Measurements from ENCODE around the gene SUSD2. TPM values are rescaled to one million over a fixed set of nuclear protein-coding genes. Genes with fewer than 3 reads are reported as not detected.

SUSD2 gene
- total and polyA plus RNA-seq, 9 of the 15 experiments (the other 6 are each of a cell fraction or from before 2014, with no cell fraction given): 0.01 to 0.16 (median 0.04) TPM; not detected in 4

DNA sequence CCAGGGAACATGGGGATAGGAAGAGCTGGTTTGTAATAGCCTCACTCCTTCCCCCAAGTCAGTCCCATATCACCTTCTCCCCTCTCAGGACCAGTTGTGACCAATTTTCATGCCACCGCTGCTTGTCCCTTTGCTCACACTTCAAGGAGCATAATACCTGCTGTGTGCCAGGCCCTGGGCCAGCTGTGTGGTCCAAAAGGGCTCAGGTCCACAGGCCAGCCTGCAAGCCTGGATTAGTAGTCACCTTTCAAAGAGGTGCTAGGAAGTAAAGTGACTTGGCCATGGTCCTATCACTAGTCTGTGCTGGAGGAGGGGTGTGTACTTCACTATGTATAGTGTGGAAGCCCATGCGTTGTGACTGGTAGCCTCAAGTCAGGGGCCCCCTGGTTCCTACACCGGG is 38.5 kb upstream of the SUSD2 start:
- ChIA-PET CTCF (ENCODE audit: low intra/inter-chr PET ratio) (no interaction called here), POLR2A (no interaction called here)
- no peaks in the 10 kb centered on the region for H3K9me1 ChIP-seq (ENCODE audit: control insufficient read depth, insufficient read depth, low read length)
- WGBS (ENCODE audit: insufficient coverage, low coverage, missing lambda C conversion rate): 82% methylated on average over 3 of the region's 3 CpGs
- FAIRE-seq (no peak), DNase-seq (ENCODE audit: extremely low read depth in 1 of 4, low spot score in 3 of 4) (no peak), ATAC-seq (no peak)
- H3K27me3 ChIP-seq (ENCODE audit: control insufficient read depth in 2 of 2, insufficient read depth in 2 of 2, low read length in 2 of 2): no peaks in the 10 kb centered on the region
- intact Hi-C loops (cut with micrococcal nuclease) (no loop called here), in situ Hi-C loops (cut with MboI) (no loop called here)
- H2AFZ ChIP-seq (ENCODE audit: low read depth, low read length): no peak overlapping the region
- TF ChIP-seq HDGF (IDR thresholded peaks at IDR 0.05): no peak
- TF ChIP-seq EGR1 (conservative IDR thresholded peaks at IDR 0.05): no peak
- TF ChIP-seq ARNT (IDR thresholded peaks at IDR 0.05): no peak
- no peak for TF ChIP-seq ESRRA (IDR thresholded peaks at IDR 0.05; ENCODE audit: borderline replicate concordance, low read depth)
- no peak for TF ChIP-seq ZNF212 (CRISPR knock-in tag; IDR thresholded peaks at IDR 0.05)
- peaks cover 45% of the 10 kb centered on the region; the same call in 2 of the 3 replicates for H3K36me3 ChIP-seq (ENCODE audit: control insufficient read depth, insufficient read depth, low read length)
- H4K20me1 ChIP-seq (replicated peaks; ENCODE audit: control insufficient read depth, insufficient read depth, low read length): no peaks in the 10 kb centered on the region; the same call in 1 of the 2 replicates
- H3K4me2 ChIP-seq (ENCODE audit: insufficient read depth, low read length): no peak overlapping the region
- no peak overlapping the region for H3K4me3 ChIP-seq
- H3K27ac ChIP-seq (ENCODE audit: extremely low read depth, low read depth, low read length): no peak overlapping the region
- no TSS peak for BruUV-seq (replicated peaks)
- no peaks in the 10 kb centered on the region for H3K9me3 ChIP-seq (replicated peaks; ENCODE audit: control insufficient read depth, insufficient read depth, low read depth, low read length)
- no peaks in the 10 kb centered on the region for H3K79me2 ChIP-seq (ENCODE audit: control insufficient read depth, insufficient read depth, low read length)
- H3K9ac ChIP-seq (ENCODE audit: insufficient read depth in 1 of 2, low read depth in 2 of 2, low read length in 2 of 2): no peak overlapping the region; a peak in 1 of 4 replicates
- peaks cover 9 to 18% of the 10 kb centered on the region in 2 experiments; a peak in 3 of 5 replicates for H3K4me1 ChIP-seq (replicated peaks in 1 of 2; ENCODE audit: control insufficient read depth in 2 of 2, insufficient read depth in 2 of 2, low read length in 2 of 2)

DNA sequence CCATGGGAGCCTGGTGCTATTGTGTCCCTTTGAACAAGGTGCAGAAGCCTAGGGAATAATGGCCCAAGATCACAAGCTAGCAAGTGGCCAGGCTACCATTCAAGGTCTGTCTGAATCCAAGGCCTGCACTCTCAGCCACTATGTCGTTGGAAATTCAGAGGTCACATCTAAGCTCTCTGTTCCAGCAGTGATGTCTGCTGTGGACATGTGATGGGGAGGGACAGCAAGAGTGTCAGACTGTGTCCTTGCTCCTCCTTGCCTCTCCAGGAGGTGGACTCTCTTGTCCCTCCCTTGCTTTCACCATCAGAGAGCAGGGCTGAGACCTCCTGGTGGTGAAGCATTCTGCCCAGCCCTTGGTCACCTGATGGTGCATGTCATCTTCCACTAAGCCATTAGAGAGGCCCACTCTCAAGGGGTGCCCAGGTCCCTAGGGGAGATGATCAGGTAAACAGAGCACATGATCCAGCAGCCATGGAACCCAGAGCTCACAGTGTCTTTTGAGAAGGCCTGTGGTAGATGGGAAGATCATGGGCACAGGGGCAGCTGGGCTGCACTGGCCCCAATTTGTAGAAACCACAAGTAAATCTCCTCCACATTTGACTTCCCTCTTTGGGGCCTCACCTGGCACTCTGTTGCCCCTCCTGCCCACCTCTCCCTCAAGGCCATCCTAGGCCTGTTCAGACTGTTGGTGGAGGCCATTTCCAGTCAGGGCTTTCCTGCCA is 37.1 kb upstream of the SUSD2 start:
- Histone ChIP-seq H3K79me2 (ENCODE audit: control insufficient read depth, insufficient read depth, low read length) (no peaks in the 10 kb centered on the region), H4K20me1 (replicated peaks; ENCODE audit: control insufficient read depth, insufficient read depth, low read length) (no peaks in the 10 kb centered on the region; the same call in 1 of the 2 replicates), H3K4me3 (no peak overlapping the region), H3K4me1 (replicated peaks in 1 of 2; ENCODE audit: control insufficient read depth in 2 of 2, insufficient read depth in 2 of 2, low read length in 2 of 2) (peaks cover 9 to 18% of the 10 kb centered on the region in 2 experiments; a peak in 3 of 5 replicates), H3K9me1 (ENCODE audit: control insufficient read depth, insufficient read depth, low read length) (no peaks in the 10 kb centered on the region), H3K27ac (ENCODE audit: extremely low read depth, low read depth, low read length) (no peak overlapping the region), H3K4me2 (ENCODE audit: insufficient read depth, low read length) (no peak overlapping the region), H2AFZ (ENCODE audit: low read depth, low read length) (no peak overlapping the region), H3K9me3 (replicated peaks; ENCODE audit: control insufficient read depth, insufficient read depth, low read depth, low read length) (no peaks in the 10 kb centered on the region), H3K9ac (ENCODE audit: insufficient read depth in 1 of 2, low read depth in 2 of 2, low read length in 2 of 2) (peak overlapping the region in 1 of 2 experiments; percentile 7; a peak in 1 of 4 replicates), H3K36me3 (ENCODE audit: control insufficient read depth, insufficient read depth, low read length) (peaks cover 38% of the 10 kb centered on the region; the same call in 2 of the 3 replicates), H3K27me3 (ENCODE audit: control insufficient read depth in 2 of 2, insufficient read depth in 2 of 2, low read length in 2 of 2) (no peaks in the 10 kb centered on the region)
- DNase-seq (ENCODE audit: extremely low read depth in 1 of 4, low spot score in 3 of 4): no peak
- no peak for ATAC-seq
- ChIA-PET POLR2A (no interaction called here), CTCF (ENCODE audit: low intra/inter-chr PET ratio) (no interaction called here)
- FAIRE-seq: no peak
- no peak for TF ChIP-seq SMARCA4 (IDR thresholded peaks at IDR 0.05)
- TF ChIP-seq ZFPM2 (CRISPR knock-in tag; IDR thresholded peaks at IDR 0.05): no peak
- TF ChIP-seq, protein P1, sequence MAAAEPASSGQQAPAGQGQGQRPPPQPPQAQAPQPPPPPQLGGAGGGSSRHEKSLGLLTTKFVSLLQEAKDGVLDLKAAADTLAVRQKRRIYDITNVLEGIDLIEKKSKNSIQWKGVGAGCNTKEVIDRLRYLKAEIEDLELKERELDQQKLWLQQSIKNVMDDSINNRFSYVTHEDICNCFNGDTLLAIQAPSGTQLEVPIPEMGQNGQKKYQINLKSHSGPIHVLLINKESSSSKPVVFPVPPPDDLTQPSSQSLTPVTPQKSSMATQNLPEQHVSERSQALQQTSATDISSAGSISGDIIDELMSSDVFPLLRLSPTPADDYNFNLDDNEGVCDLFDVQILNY (CRISPR knock-in tag; IDR thresholded peaks at IDR 0.05): no peak
- in situ Hi-C loops (cut with MboI) (no loop called here), intact Hi-C loops (cut with micrococcal nuclease) (no loop called here)
- no TSS peak for BruUV-seq (replicated peaks)
- WGBS (ENCODE audit: insufficient coverage, low coverage, missing lambda C conversion rate): 60% methylated on average over 1 of the region's 1 CpG
